Vagina (tissue), 2 donors: Measurements from ENCODE around the gene LCP1.

Experiments used
- POLR2A ChIP-seq, 2 donors: fragments of 450-650 bp; IDR thresholded peaks; one replicate each; pipeline ENCODE4 v1.6.1; 2017; ENCODE audit warnings: antibody characterized with exemption in 2 of 2, mild to moderate bottlenecking in 2 of 2, moderate library complexity in 2 of 2
- POLR2AphosphoS5 ChIP-seq, 2 donors: sonication (generic); formaldehyde crosslinking; IDR thresholded peaks; one replicate each; pipeline ENCODE4 v1.9.0; 2017; ENCODE audit warnings: antibody characterized with exemption in 2 of 2, mild to moderate bottlenecking in 2 of 2, low read depth in 1 of 2; ENCODE audit not compliant: insufficient read depth in 1 of 2
- TF ChIP-seq, protein P1 (sequence below), 3 experiments: fragments of 450-650 bp in 2 of 3; fragments of 200-600 bp in 1 of 3; sonication (generic) in 1 of 3; IDR thresholded peaks; one replicate each; pipeline ENCODE4 v1.5.1; 2017 to 2019; ENCODE audit warnings: antibody characterized with exemption in 3 of 3, mild to moderate bottlenecking in 2 of 3, moderate library complexity in 2 of 3

GRCh38 chr13:46171217-46171616 is 10.8 kb downstream of the LCP1 start:
- TF ChIP-seq POLR2A (IDR thresholded peaks at IDR 0.05) (no peak), POLR2AphosphoS5 (IDR thresholded peaks at IDR 0.05; ENCODE audit: insufficient read depth in 1 of 2, low read depth in 1 of 2) (no peak)
- TF ChIP-seq, protein P1, sequence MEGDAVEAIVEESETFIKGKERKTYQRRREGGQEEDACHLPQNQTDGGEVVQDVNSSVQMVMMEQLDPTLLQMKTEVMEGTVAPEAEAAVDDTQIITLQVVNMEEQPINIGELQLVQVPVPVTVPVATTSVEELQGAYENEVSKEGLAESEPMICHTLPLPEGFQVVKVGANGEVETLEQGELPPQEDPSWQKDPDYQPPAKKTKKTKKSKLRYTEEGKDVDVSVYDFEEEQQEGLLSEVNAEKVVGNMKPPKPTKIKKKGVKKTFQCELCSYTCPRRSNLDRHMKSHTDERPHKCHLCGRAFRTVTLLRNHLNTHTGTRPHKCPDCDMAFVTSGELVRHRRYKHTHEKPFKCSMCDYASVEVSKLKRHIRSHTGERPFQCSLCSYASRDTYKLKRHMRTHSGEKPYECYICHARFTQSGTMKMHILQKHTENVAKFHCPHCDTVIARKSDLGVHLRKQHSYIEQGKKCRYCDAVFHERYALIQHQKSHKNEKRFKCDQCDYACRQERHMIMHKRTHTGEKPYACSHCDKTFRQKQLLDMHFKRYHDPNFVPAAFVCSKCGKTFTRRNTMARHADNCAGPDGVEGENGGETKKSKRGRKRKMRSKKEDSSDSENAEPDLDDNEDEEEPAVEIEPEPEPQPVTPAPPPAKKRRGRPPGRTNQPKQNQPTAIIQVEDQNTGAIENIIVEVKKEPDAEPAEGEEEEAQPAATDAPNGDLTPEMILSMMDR (IDR thresholded peaks at IDR 0.05): no peak
